ENCODE results near the gene SENP7. TPM values are rescaled to one million over a fixed set of nuclear protein-coding genes. Genes with fewer than 3 reads are reported as not detected.

The SENP7 gene
- total RNA-seq, 1 donor from 2014 or later, result 15.7 TPM

DNA sequence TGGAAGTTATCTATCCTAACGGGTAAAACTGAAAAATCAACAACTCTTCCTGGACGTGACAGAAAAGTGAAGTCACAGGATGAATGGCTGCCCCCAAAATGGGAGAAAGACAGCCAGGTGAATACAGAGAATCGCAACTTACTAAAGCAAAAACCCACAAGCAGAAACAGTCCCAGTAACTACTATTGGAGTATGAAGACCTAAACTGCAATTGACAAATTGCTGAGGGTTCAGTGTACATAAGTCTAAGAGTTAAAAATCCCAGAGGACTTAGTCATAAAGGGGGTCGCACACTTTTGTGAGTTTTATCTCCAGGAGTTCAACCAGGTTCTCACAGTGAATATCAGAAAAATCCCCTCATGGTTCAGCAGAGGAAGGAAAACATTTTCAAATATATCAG, 135.8 kb downstream of the SENP7 start:
- Mint-ChIP-seq H3K4me1 (ENCODE audit: low read depth) (peaks cover 32% of the 10 kb centered on the region), H3K27me3 (ENCODE audit: low read depth) (no peaks in the 10 kb centered on the region), H3K4me3 (ENCODE audit: unreplicated experiment) (no peak overlapping the region), H3K27ac (ENCODE audit: unreplicated experiment) (peak overlapping the region; percentile 69), H3K36me3 (ENCODE audit: low read depth) (peaks cover 11% of the 10 kb centered on the region), H3K9me3 (ENCODE audit: low read depth) (peaks cover 22% of the 10 kb centered on the region)
- no peak for TF ChIP-seq CTCF (IDR thresholded peaks at IDR 0.05)
- no peak for DNase-seq (ENCODE audit: low spot score)

DNA sequence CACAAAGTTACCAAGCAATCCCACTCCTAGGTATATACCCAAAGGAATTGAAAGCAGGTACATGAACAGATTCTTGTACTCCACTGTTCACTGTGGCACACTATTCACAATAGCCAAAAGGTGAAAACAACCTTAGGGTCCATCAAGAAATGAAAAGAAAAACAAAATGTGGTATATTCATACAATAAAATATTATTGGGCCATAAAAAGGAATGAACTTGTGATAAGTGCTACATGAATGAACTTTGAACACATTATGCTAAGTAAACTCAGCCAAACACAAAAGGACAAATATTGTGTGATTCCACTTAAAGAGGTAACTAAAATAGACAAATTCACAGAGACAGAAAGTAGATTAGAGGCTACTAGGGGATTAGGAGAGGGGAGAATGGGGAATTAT, 137.4 kb downstream of the SENP7 start:
- H3K4me1 Mint-ChIP-seq (ENCODE audit: low read depth), result peaks cover 32% of the 10 kb centered on the region
- no peak overlapping the region for H3K4me3 Mint-ChIP-seq (ENCODE audit: unreplicated experiment)
- H3K36me3 Mint-ChIP-seq (ENCODE audit: low read depth), result peaks cover 11% of the 10 kb centered on the region
- DNase-seq (ENCODE audit: low spot score), result no peak
- no peaks in the 10 kb centered on the region for H3K27me3 Mint-ChIP-seq (ENCODE audit: low read depth)
- peaks cover 22% of the 10 kb centered on the region for H3K9me3 Mint-ChIP-seq (ENCODE audit: low read depth)
- no peak overlapping the region for H3K27ac Mint-ChIP-seq (ENCODE audit: unreplicated experiment)
- TF ChIP-seq CTCF (IDR thresholded peaks at IDR 0.05), result no peak

- peaks cover 26% of the 10 kb centered on the region for H3K36me3 Mint-ChIP-seq (ENCODE audit: low read depth)
- H3K9me3 Mint-ChIP-seq (ENCODE audit: low read depth), result peaks cover 10% of the 10 kb centered on the region
- no peak overlapping the region for H3K4me3 Mint-ChIP-seq (ENCODE audit: unreplicated experiment)
- H3K27ac Mint-ChIP-seq (ENCODE audit: unreplicated experiment), result no peak overlapping the region
- H3K4me1 Mint-ChIP-seq (ENCODE audit: low read depth), result no peaks in the 10 kb centered on the region
- H3K27me3 Mint-ChIP-seq (ENCODE audit: low read depth), result no peaks in the 10 kb centered on the region
- TF ChIP-seq CTCF (IDR thresholded peaks at IDR 0.05), result no peak
- no peak for DNase-seq (ENCODE audit: low spot score)
Observed at GRCh38 chr3:101362406-101362805, 150.6 kb downstream of the SENP7 start.

- DNase-seq (ENCODE audit: low spot score), result no peak
- Mint-ChIP-seq H3K9me3 (ENCODE audit: low read depth) (peaks cover 8% of the 10 kb centered on the region), H3K4me1 (ENCODE audit: low read depth) (no peaks in the 10 kb centered on the region), H3K36me3 (ENCODE audit: low read depth) (peaks cover 19% of the 10 kb centered on the region), H3K27me3 (ENCODE audit: low read depth) (no peaks in the 10 kb centered on the region), H3K4me3 (ENCODE audit: unreplicated experiment) (no peak overlapping the region), H3K27ac (ENCODE audit: unreplicated experiment) (no peak overlapping the region)
- TF ChIP-seq CTCF (IDR thresholded peaks at IDR 0.05), result no peak
Observed at GRCh38 chr3:101351829-101352228, 161.2 kb downstream of the SENP7 start.

- H3K27ac Mint-ChIP-seq (ENCODE audit: unreplicated experiment), result no peak overlapping the region
Observed at GRCh38 chr3:101340591-101340990, 172.4 kb downstream of the SENP7 start.

More at GRCh38 chr3:101340591-101340990, 172.4 kb downstream of the SENP7 start:
- Mint-ChIP-seq H3K4me1 (ENCODE audit: low read depth) (no peaks in the 10 kb centered on the region), H3K36me3 (ENCODE audit: low read depth) (peaks cover 18% of the 10 kb centered on the region), H3K9me3 (ENCODE audit: low read depth) (no peaks in the 10 kb centered on the region), H3K4me3 (ENCODE audit: unreplicated experiment) (no peak overlapping the region), H3K27me3 (ENCODE audit: low read depth) (no peaks in the 10 kb centered on the region)
- no peak for TF ChIP-seq CTCF (IDR thresholded peaks at IDR 0.05)
- DNase-seq (ENCODE audit: low spot score), result no peak

Data from chondrocyte (in vitro differentiated cells).